Left ventricle myocardium inferior (tissue), 1 donor: ENCODE data around the gene ATOH8. TPM values are rescaled to one million over a fixed set of nuclear protein-coding genes. Genes with fewer than 3 reads are reported as not detected.
A peak's percentile ranks its signal among the peaks of the same experiment; 100 is the strongest.

Source experiments
- DNase-seq: peaks from one replicate; pipeline ENCODE4 v3.0.0-alpha.2; 2020
- H3K27ac ChIP-seq: fragments of 200-600 bp; replicated peaks from 2 replicates; pipeline ENCODE4 v1.8.0; 2021
- H3K27me3 ChIP-seq: fragments of 200-600 bp; 2 replicates; pipeline ENCODE4 v1.8.0; 2021; ENCODE audit warnings: low read depth
- H3K36me3 ChIP-seq: fragments of 200-600 bp; 2 replicates; pipeline ENCODE4 v1.8.0; 2021
- H3K4me1 ChIP-seq: fragments of 200-600 bp; 2 replicates; pipeline ENCODE4 v1.8.0; 2021
- H3K4me3 ChIP-seq: fragments of 200-600 bp; 2 replicates; pipeline ENCODE4 v1.8.0; 2021; ENCODE audit warnings: mild to moderate bottlenecking, moderate library complexity
- H3K9me3 ChIP-seq: fragments of 200-600 bp; replicated peaks from 2 replicates; pipeline ENCODE4 v1.8.0; 2021
- CTCF ChIP-seq: fragments of 200-600 bp; IDR thresholded peaks from 2 replicates; pipeline ENCODE4 v1.8.0; 2021; ENCODE audit warnings: antibody characterized with exemption, mild to moderate bottlenecking, borderline replicate concordance
- intact Hi-C: fragments of 100-400 bp; cut with micrococcal nuclease; formaldehyde crosslinking; loops from one replicate; pipeline ENCODE4 v1.11.0; 2022
- total RNA-seq: library from RNA; stranded (reverse); fragmentation: NEBNext Ultra II Directional; extraction: Animal tissue kit (Norgen Biotek cat#: 25700); gene quantifications from one replicate; pipeline ENCODE4 v1.2.1, GENCODE V29; 2021
- donor health status: DM: no; HTN: yes; CAD: no; lungs with severe emphysema.

The ATOH8 gene
- total RNA-seq, 1 donor from 2014 or later, result 23.3 TPM

DNA sequence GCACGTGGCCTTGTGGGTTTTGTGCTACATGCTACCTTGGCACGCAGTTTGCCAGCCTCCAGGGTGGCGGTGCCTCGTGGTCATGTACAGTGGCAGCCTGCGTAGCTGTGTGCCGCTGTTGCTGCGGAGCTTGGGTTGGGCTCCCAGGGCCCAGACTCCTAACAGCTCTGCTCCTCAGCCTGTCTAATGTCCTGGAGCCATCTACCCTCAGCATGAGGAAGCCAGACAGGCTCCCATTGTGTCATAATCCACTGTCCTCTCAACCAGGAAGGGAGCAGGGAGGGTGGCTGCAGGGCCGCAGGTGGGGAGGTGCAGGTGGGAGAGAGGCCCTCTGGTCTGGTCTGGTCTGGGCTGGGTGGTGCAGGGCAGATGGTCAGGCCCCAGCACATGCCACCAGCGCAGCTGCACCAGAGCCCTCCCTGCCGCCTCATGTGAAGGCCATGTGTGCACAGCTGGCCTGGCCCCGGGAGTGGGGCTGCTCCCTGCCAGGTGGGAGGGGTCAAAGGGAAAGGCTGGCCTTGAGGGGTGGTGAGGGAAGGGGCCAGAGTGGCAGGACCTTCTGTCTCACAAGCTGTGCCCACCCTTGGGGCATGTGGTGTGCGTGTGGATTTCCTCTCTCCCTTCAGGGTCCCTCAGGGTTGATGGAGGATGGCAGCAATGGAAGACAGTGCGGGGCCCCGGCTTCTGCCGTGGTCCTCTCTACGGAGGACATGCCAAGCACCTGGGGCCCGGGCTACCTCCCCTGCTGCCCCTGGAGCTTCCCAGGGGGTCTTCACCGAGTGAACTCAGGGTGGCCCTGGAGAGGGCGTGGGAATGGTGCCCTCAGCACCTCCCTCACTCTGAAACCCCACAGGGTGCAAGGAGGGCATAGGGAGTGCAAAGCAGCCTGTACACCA, 4.8 kb downstream of the ATOH8 start:
- Histone ChIP-seq H3K36me3 (peaks cover 16% of the 10 kb centered on the region), H3K27me3 (no peaks in the 10 kb centered on the region), H3K27ac (peak overlapping the region; percentile 54), H3K9me3 (no peaks in the 10 kb centered on the region), H3K4me3 (peak overlapping the region; percentile 98), H3K4me1 (peaks cover 99% of the 10 kb centered on the region)
- TF ChIP-seq CTCF, result no peak
- peak; percentile 13 for DNase-seq
- intact Hi-C loops, result loop anchor here (10.0 kb wide), 1 partner anchor 46 kb away; no protein-coding TSS in a partner anchor

GRCh38 chr2:85759257-85759613, 5.4 kb downstream of the ATOH8 start:
- DNase-seq, result no peak
- Histone ChIP-seq H3K27ac (peak overlapping the region; percentile 54), H3K36me3 (peaks cover 20% of the 10 kb centered on the region), H3K4me3 (peak overlapping the region; percentile 98), H3K4me1 (peaks cover 99% of the 10 kb centered on the region), H3K27me3 (no peaks in the 10 kb centered on the region), H3K9me3 (no peaks in the 10 kb centered on the region)
- no peak for TF ChIP-seq CTCF
- intact Hi-C loops, result loop anchor here (10.0 kb wide), 1 partner anchor 46 kb away; no protein-coding TSS in a partner anchor

GRCh38 chr2:85760371-85760770, 6.6 kb downstream of the ATOH8 start:
- no peak for TF ChIP-seq CTCF
- H3K27ac ChIP-seq, result peak overlapping the region; percentile 45
- peak overlapping the region; percentile 98 for H3K4me3 ChIP-seq
- peaks cover 29% of the 10 kb centered on the region for H3K36me3 ChIP-seq
- no peak for DNase-seq
- intact Hi-C loops, result no loop called here
- no peaks in the 10 kb centered on the region for H3K27me3 ChIP-seq
- no peaks in the 10 kb centered on the region for H3K9me3 ChIP-seq
- H3K4me1 ChIP-seq, result peaks cover 99% of the 10 kb centered on the region

DNA sequence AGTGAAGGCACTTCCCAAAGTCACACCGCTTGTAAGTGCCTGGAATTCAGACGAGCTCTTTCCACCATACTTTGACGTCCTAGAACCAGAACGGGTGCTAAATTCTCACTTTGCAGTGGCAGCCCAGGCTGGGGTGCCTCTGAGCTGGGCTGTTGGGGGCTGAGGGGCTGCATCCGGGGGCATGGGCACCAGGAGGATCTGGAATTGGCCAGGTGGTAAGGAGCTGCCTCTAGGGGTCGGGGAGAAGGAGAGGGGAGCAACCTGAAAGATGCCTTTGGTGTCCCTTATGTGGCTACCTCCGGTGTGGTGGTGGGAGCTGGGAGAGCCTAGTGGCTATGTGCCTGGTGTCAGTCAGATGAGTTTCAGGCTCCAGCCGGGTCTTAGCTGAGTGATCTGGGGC, 7.1 kb downstream of the ATOH8 start:
- no peak for DNase-seq
- Histone ChIP-seq H3K36me3 (peaks cover 29% of the 10 kb centered on the region), H3K9me3 (no peaks in the 10 kb centered on the region), H3K27me3 (no peaks in the 10 kb centered on the region), H3K4me1 (peaks cover 99% of the 10 kb centered on the region), H3K27ac (peak overlapping the region; percentile 45), H3K4me3 (peak overlapping the region; percentile 98)
- intact Hi-C loops, result no loop called here
- TF ChIP-seq CTCF, result no peak

- Histone ChIP-seq H3K36me3 (peaks cover 31% of the 10 kb centered on the region), H3K4me1 (peaks cover 99% of the 10 kb centered on the region), H3K4me3 (peak overlapping the region; percentile 98), H3K9me3 (no peaks in the 10 kb centered on the region), H3K27me3 (no peaks in the 10 kb centered on the region), H3K27ac (peak overlapping the region; percentile 45)
- no peak for TF ChIP-seq CTCF
- intact Hi-C loops, result no loop called here
- no peak for DNase-seq
Observed at GRCh38 chr2:85761512-85761944, 7.7 kb downstream of the ATOH8 start.
